Measurements from ENCODE around the gene ZNF468.
"Not testable (repeated sequence)": the region's sequence is repeated elsewhere in the genome, so short reads cannot be mapped to it uniquely, and the experiment has no call there.

Gene ZNF468

DNA sequence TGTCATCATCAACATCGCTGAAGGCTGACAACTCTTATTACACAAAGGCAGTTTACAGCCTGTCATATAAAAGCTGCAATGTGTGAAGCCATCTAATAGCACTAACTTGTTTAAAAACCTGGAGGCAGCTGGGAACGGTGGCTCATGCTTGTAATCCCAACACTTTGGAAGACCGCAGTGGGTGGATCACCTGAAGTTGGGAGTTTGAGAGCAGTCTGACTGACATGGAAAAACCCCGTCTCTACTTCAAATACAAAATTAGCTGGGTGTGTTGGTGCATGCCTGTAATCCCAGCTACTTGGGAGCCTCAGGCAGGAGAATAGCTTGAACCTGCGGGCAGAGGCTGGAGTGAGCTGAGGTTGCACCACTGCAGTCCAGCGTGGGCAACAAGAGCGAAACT, 27.6 kb downstream of the ZNF468 start:
- DNase-seq (ENCODE audit: low read depth in 4 of 4, low spot score in 1 of 4): not testable (repeated sequence)

DNA sequence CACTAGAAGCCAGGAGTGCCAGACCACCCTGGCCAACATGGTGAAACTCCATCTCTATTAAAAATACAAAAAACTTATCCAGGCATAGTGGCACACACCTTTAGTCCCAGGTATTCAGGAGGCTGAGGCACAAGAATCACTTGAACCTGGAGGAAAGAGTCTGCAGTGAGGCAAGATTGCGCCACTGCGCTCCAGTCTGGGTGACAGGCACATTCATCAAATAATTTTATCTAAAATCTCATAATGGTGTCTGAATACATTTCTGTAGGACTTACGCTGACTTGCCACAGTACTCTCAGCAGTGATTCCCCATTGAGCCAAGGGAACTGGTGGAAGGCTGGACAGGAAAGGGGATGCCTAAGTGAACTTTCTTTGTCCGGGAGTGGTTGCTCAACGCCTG, 31.7 kb downstream of the ZNF468 start:
- DNase-seq (ENCODE audit: low read depth in 4 of 4, low spot score in 1 of 4): no peak

DNA sequence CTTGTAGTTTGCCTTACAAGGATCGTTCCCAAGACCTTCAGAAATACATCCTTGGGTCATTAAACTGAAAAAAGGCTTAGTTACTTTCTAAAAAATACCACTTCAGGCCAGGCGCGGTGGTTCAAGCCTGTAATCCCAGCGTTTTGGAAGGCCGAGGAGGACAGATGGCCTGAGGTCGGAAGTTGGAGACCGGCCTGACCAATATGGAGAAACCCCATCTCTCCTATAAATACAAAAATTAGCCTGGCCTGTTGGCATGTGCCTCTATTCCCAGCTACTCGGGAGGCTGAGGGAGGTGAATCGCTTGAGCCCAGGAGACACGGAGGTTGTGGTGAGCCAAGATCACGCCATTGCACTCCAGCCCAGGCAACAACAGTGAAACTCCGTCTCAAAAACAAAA, 33.7 kb downstream of the ZNF468 start:
- no peak for DNase-seq (ENCODE audit: low read depth in 4 of 4, low spot score in 1 of 4)

DNA sequence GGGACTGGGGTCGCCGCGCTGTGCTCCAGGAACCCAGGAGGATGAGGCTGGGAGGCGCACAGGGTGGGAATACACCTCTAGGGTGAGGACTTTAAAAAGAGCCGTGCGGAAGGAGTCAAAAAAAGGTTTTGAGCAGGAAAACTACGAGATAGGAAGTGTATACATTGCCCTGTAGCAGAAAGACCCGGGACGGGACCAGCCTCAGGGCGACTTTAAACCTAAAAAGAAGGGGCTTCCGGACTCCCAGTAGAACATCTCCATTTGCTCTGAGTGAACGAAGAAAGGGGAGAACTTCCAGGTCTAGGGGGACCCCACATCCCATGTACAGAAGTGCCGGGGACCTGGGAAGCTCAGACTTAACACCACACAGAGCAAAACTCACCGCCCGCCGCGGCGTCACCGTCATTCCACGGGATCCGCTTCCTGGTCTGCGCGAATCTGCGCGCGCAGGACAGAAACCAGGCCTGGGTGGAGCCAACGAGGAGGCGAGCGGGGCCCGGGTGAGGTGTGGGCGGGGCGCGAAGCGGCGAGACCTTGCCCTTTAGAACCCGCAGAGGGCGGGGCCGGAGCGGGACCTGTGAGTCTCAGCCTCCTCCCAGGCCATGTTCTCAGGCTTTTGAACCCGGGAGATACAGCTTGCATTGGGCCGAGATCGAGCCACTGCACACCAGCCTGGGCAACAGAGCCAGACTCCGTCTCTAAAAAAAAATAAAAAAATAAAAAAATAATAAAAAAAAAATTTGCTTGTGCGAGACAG, 36.0 kb downstream of the ZNF468 start, which contains the start of gene ZNF28:
Gene ZNF28 (minus strand): TSS at position 430 of the 757 bp plus-strand sequence. CDS start 3,675 bp downstream, outside the sequence.
- DNase-seq (ENCODE audit: low read depth in 4 of 4, low spot score in 1 of 4): peak in 3 of 4 experiments; percentile 13 to 45 (median 40)

DNA sequence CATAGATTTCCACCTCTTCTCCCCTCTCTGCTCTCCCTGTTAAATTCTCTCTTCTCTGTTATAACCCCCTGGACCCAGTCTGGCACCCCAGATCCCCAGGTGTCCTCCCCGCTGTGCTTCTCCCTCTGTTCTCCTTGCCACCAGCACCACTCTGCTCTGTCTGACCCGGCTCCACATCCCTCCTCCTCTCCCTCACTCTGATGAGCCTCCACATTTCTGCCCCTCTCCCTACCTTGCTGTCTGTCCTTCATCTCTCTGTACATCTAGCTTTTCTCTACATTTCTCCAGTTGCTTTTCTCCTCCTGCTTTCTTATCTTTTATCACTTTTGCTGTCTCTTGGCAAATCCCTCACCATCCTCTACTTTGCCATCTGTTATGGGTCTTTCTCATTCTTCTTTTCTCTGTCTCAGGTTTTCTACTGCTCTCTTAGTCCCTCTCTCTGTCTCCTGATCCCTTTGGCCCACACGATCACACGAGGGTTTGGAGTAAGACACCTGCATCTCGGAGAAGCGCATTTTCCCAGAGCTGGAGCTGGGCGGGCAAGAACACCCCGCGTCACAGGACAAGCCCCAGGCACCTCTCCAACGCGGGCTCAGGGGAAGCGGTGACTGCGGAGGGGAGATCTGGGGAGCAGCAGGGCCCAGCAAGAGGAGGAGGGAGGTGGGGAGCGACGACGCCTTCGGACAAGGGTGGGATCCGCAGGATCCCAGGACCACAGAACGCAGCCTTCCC, 36.8 kb downstream of the ZNF468 start:
- peak in 1 of 4 experiments; percentile 10 for DNase-seq (ENCODE audit: low read depth in 4 of 4, low spot score in 1 of 4)

DNA sequence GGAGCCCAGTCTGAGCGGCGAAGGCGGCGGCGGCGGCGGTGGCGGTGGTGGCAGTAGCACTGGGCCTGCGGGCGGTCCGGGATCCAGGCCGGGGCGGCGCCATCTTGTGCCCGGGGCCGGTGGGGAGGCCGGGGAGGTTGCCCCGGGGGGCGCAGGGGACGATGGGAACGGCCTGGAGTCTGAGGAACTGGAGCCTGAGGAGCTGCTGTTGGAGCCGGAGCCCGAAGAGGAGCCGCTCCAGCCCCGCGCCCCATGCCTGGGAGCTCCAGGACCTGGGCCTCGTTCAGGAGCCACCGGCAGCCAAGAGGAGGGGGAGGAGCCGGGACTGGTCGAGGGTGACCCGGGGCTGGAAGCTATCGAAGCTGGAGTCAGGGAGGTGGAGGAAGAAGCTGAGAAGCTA, 47.6 kb downstream of the ZNF468 start:
- no peak for DNase-seq (ENCODE audit: low read depth in 4 of 4, low spot score in 1 of 4)

DNA sequence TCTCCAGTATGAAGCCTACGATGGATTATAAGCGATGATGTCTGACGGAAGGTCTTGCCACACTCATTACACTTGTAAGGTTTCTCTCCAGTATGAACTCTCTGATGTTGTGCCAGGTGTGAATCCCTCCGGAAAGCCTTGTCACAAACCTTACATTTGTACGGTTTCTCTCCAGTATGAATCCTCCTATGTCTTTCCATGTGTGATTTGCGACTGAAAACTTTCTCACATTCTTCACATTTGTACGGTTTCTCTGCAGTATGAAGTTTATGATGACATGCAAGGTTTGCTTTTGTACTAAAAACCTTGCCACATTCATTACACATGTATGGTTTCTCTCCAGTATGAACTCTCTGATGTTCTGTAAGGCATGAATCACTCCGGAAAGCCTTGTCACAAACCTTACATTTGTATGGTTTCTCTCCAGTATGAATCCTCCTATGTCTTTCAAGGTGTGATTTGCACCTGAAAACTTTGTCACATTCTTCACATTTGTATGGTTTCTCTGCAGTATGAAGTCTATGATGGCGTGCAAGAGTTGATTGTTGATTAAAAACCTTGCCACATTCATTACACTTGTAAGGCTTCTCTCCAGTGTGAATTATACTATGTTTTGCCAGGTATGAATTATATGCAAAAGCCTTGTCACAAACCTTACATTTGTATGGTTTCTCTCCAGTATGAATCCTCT, 57.3 kb downstream of the ZNF468 start:
- not testable (repeated sequence) for DNase-seq (ENCODE audit: low read depth in 4 of 4, low spot score in 1 of 4)

DNA sequence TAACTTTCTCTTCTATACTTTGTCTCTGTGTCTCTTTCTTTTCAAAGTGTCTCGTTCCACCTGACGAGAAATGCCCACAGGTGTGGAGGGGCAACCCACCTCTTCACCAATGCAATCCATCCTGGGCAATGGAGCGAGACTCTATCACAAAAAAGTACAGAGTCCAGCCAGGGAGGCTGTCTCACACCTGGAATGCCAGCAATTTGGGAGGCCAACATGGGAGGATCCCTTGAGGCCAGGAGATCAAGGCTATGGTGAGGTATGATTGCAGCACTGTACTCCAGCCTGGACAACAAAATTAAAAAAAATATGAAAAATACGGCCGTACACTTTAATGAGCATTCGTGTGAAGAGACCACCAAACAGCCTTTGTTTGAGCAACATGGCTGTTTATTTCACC, 68.0 kb downstream of the ZNF468 start:
- DNase-seq (ENCODE audit: low read depth in 4 of 4, low spot score in 1 of 4): no peak
